Kidney (tissue), 14 donors: ENCODE measurements around the gene PRDM15. TPM values are rescaled to one million over a fixed set of nuclear protein-coding genes. Genes with fewer than 3 reads are reported as not detected.

Source experiments
- DNase-seq, 5 donors: peaks; one replicate each; pipeline ENCODE4 v3.0.0-alpha.2; 2013 to 2020
- FAIRE-seq: peaks from 2 replicates; lab custom pipeline; 2012; peaks lifted over from hg19 to GRCh38; lab: Jason Lieb, UNC
- H3K27ac ChIP-seq, 2 donors: one replicate each; pipeline ENCODE4 v1.7.0; 2013; ENCODE audit warnings: low read depth in 2 of 2, low read length in 2 of 2, inconsistent platforms in 1 of 2
- H3K27me3 ChIP-seq: one replicate; pipeline ENCODE4 v1.7.1; 2013; ENCODE audit warnings: low read length, inconsistent platforms; ENCODE audit not compliant: control insufficient read depth, insufficient read depth
- H3K36me3 ChIP-seq, 3 donors: one replicate each; pipeline versions ENCODE4 v1.7.0 to v1.7.1; 2013; ENCODE audit warnings: low read length in 3 of 3, control low read depth in 1 of 3, inconsistent platforms in 1 of 3; ENCODE audit not compliant: insufficient read depth in 3 of 3, control insufficient read depth in 2 of 3
- H3K4me1 ChIP-seq, 3 donors: one replicate each; pipeline versions ENCODE4 v1.7.0 to v1.7.1; 2013; ENCODE audit warnings: low read length in 3 of 3, inconsistent platforms in 1 of 3, low read depth in 1 of 3; ENCODE audit not compliant: control insufficient read depth in 2 of 3, insufficient read depth in 2 of 3
- H3K4me3 ChIP-seq, 3 donors: one replicate each; pipeline versions ENCODE4 v1.7.0 to v1.8.1; 2013; ENCODE audit warnings: low read length in 3 of 3, control low read depth in 1 of 3, inconsistent platforms in 1 of 3
- H3K9ac ChIP-seq, 3 donors: one replicate each; pipeline versions ENCODE4 v1.7.0 to v1.7.1; 2013; ENCODE audit warnings: low read length in 3 of 3, control low read depth in 1 of 3, inconsistent platforms in 1 of 3
- H3K9me3 ChIP-seq, 3 donors: one replicate each; pipeline versions ENCODE4 v1.7.0 to v1.7.1; 2013; ENCODE audit warnings: low read length in 3 of 3, control low read depth in 1 of 3, inconsistent platforms in 1 of 3; ENCODE audit not compliant: control insufficient read depth in 2 of 3, insufficient read depth in 1 of 3
- intact Hi-C: fragments of 100-400 bp; cut with DNase I; formaldehyde crosslinking; loops from one replicate; pipeline ENCODE4 v1.11.1; 2022
- polyA plus RNA-seq: library from polyadenylated mRNA; stranded (reverse); fragments of 350-450 nt; fragmentation: Illumina TruSeq; extraction: RNeasy Lipid Tissue Mini Kit (QIAGEN cat#74804); gene quantifications from one replicate; pipeline ENCODE4 v1.2.3, GENCODE V29; 2014; ENCODE audit warnings: low read depth, low replicate concordance; ENCODE audit not compliant: insufficient read depth
- total RNA-seq: library from RNA; stranded (reverse); fragmentation: NEBNext Ultra II Directional; extraction: Animal tissue kit (Norgen Biotek cat#: 25700); gene quantifications from one replicate; pipeline ENCODE4 v1.2.1, GENCODE V29; 2021
- TF ChIP-seq, protein P1 (sequence below): IDR thresholded peaks from 3 replicates; pipeline ENCODE4 v1.5.1; 2012; ENCODE audit warnings: mild to moderate bottlenecking, moderate library complexity, borderline replicate concordance; ENCODE audit not compliant: insufficient read depth; ENCODE audit errors: extremely low read depth
- donor health status: control.
- donor health status: control.
- donor health status: control.
- donor health status: control.
- donor health status: control.
- donor health status: DM: yes; HTN: yes; CAD: no.
- donor health status: Normal renal cell carcinoma (clear cell type).

The PRDM15 gene
- total and polyA plus RNA-seq, 2 donors from 2014 or later: 1.3 to 8.4 TPM

- H3K4me1 ChIP-seq: peaks cover 2 to 42% (median 28%) of the 10 kb centered on the region in 3 donors
- H3K27ac ChIP-seq: no peak overlapping the region
- intact Hi-C loops: no loop called here
Measured at GRCh38 chr21:41762753-41763152, 116.4 kb downstream of the PRDM15 start.

GRCh38 chr21:41761934-41762635 is 117.1 kb downstream of the PRDM15 start:
- H3K27ac ChIP-seq: peak overlapping the region; percentile 28 to 59
- peaks cover 9% of the 10 kb centered on the region for H3K27me3 ChIP-seq
- H3K4me3 ChIP-seq: peak overlapping the region in 1 of 3 donors; percentile 56
- TF ChIP-seq, protein P1, sequence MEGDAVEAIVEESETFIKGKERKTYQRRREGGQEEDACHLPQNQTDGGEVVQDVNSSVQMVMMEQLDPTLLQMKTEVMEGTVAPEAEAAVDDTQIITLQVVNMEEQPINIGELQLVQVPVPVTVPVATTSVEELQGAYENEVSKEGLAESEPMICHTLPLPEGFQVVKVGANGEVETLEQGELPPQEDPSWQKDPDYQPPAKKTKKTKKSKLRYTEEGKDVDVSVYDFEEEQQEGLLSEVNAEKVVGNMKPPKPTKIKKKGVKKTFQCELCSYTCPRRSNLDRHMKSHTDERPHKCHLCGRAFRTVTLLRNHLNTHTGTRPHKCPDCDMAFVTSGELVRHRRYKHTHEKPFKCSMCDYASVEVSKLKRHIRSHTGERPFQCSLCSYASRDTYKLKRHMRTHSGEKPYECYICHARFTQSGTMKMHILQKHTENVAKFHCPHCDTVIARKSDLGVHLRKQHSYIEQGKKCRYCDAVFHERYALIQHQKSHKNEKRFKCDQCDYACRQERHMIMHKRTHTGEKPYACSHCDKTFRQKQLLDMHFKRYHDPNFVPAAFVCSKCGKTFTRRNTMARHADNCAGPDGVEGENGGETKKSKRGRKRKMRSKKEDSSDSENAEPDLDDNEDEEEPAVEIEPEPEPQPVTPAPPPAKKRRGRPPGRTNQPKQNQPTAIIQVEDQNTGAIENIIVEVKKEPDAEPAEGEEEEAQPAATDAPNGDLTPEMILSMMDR: no peak
- FAIRE-seq: no peak
- H3K36me3 ChIP-seq: no peaks in the 10 kb centered on the region
- H3K4me1 ChIP-seq: peaks cover 2 to 41% (median 24%) of the 10 kb centered on the region in 3 donors
- H3K9me3 ChIP-seq: no peaks in the 10 kb centered on the region
- intact Hi-C loops: no loop called here
- peak overlapping the region in 1 of 3 donors; percentile 59 for H3K9ac ChIP-seq
- peak in 2 of 5 donors; percentile 67 for DNase-seq

More at GRCh38 chr21:41762753-41763152, 116.4 kb downstream of the PRDM15 start:
- Histone ChIP-seq H3K4me3 (peak overlapping the region in 1 of 3 donors; percentile 84), H3K36me3 (no peaks in the 10 kb centered on the region), H3K27me3 (peaks cover 13% of the 10 kb centered on the region), H3K9ac (peak overlapping the region in 1 of 3 donors; percentile 59), H3K9me3 (no peaks in the 10 kb centered on the region)
- DNase-seq (no peak), FAIRE-seq (no peak)
- TF ChIP-seq, protein P1: no peak

GRCh38 chr21:41761211-41761933 is 117.8 kb downstream of the PRDM15 start:
- Histone ChIP-seq H3K9ac (peak overlapping the region in 1 of 3 donors; percentile 59), H3K27me3 (peaks cover 9% of the 10 kb centered on the region), H3K4me1 (peaks cover 2 to 41% (median 28%) of the 10 kb centered on the region in 3 donors), H3K4me3 (peak overlapping the region in 2 of 3 donors; percentile 49 to 56), H3K36me3 (peaks cover 0 to 2% (median 0%) of the 10 kb centered on the region in 3 donors), H3K9me3 (no peaks in the 10 kb centered on the region), H3K27ac (peak overlapping the region in 1 of 2 donors; percentile 28)
- DNase-seq: peak in 3 of 5 donors; percentile 64 to 83 (median 76)
- intact Hi-C loops: no loop called here
- FAIRE-seq: no peak
- TF ChIP-seq, protein P1: no peak
